ENCODE data around the gene PLXNA4.

The PLXNA4 gene

GRCh38 chr7:132435016-132435990 is 141.0 kb downstream of the PLXNA4 start:
- DNase-seq: no peak

DNA sequence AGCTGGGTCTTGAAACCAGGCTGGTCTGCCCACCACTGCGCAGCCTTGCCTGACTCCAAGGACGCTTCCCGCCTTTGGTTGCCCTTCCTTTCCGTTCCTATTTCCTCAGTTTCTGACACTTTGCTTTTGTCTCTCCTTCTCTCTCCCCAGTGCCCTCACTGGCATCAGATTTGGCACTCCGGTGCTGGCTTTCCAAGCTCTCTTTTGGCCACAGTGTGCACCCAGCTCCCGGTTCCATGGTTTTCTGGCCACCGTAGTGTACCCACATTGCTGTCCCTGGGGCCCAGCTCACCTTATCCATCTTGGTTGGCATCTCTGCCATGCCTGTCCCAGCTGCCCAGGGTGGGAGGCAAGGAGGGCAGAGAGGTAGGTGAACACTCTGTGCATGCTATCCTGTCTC is 142.2 kb downstream of the PLXNA4 start:
- no peak for DNase-seq

DNA sequence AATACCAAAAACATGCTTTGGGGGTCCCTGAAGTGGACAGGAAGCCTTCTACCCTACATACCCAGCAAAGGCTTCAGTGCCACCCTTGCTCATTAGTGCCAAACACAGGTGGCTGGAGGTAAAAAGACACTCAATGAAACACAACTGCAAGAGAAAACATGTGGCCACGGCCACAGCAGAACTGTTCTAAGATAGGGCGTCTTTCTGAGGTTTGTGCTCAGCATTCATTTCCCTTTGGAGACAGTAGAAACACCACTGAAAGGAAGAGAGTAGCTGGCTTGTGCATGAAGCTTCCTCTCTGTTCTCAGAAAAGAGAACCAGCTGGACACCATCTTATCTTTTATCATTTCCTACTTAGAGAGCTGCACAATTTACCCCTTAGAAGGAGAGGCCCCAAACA is 143.0 kb downstream of the PLXNA4 start:
- no peak for DNase-seq

- DNase-seq: no peak
These were observed 145.1 kb downstream of the PLXNA4 start for GRCh38 chr7:132430861-132431822.

DNA sequence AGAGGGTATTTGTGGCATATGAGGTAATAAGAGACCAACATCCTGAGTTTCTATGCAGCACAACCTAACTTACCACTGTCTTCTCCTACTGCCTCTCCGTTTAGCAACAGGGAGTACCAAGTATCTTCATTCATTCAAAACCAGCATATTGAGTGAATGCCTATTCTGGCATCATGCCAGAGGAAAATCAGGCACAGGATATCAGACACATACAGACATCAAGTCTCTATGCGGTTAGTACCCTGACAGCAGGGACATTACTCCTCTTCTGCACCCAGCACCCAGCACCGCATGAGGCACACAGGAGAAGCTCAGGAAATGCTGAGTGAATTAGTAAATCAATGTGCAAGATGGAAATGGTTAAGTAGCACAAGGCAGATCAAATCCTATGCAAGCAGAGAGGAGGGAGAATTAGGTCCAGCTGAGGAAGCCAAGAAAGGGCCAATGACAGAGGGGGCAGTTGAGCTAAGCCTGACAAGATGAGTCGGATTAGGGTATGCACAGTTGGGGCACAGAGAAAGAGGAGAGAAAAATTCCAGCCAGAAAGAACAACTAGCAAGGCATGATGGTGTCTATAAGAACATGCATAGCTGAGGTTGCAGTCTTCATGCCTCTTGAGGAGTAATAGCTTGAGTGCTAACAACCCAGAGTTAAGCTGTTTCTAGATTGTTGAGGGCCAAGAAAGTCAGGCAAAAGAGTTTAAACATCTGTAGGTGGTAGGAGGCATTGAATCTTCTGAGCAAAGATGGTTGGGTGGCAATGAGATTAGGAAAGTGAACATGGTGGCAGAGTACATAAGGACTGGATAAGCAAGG is 146.0 kb downstream of the PLXNA4 start:
- DNase-seq: no peak

DNA sequence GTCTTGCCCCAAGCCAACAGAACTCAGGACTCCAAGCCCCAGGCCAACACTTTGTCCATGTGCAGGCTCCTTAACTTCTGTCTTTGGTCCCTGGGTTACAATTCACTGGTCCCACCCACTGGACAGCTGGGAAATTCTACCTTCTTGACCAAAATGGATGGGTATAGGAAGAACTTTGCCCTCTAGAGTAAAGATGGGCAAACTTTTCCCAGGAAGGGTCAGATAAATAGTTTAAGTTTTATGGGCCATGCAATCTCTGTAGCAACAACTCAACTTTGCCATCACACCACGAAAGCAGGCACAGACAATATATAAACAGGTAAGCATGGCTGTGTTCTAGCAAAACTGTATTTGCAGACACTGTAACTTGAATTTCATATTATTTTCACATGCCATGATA is 147.1 kb downstream of the PLXNA4 start:
- DNase-seq: no peak

- DNase-seq: no peak
These were observed 147.9 kb downstream of the PLXNA4 start for GRCh38 chr7:132428247-132428919.

DNA sequence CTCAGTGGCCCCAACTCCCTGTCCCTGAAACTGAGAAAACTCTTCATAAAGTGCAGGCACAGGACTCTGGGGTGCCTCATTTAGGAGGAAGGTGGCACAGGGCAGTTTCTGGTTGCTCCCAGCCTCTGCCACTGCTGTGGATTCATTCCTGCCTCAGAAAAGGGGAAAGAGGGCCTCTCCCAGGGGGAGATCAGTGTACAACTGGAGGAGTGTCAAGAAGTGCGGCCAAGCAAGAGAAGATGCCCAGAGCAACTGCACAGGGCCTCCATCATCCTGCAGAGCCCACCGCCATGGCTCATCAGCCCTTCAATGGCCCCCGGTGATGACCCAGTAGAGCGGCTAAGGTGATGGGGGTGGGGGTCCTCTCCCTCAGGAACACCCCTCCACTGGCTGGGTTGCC is 150.3 kb downstream of the PLXNA4 start:
- DNase-seq: no peak

GRCh38 chr7:132424821-132425724 is 151.2 kb downstream of the PLXNA4 start:
- DNase-seq: no peak

DNA sequence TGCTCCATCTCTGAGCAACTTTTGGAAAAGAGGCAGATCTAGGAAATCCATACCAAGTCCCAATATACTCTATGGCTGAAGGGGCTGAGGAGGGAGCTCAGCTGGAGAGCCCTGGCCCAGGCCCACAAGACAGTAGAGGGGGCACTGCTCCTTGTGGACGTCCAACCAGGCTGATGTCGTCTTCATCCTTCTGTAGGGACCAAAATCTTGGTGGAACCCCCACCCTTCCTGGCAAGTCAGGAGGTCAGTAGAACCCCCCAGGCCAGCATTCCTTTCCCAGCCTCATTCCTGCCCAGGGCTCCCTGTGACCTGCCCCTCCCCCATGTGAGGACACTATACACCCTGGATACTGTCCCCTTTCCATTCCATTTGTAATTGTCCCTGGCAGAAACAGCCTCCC is 152.0 kb downstream of the PLXNA4 start:
- no peak for DNase-seq

GRCh38 chr7:132423594-132424200 is 152.6 kb downstream of the PLXNA4 start:
- no peak for DNase-seq

DNA sequence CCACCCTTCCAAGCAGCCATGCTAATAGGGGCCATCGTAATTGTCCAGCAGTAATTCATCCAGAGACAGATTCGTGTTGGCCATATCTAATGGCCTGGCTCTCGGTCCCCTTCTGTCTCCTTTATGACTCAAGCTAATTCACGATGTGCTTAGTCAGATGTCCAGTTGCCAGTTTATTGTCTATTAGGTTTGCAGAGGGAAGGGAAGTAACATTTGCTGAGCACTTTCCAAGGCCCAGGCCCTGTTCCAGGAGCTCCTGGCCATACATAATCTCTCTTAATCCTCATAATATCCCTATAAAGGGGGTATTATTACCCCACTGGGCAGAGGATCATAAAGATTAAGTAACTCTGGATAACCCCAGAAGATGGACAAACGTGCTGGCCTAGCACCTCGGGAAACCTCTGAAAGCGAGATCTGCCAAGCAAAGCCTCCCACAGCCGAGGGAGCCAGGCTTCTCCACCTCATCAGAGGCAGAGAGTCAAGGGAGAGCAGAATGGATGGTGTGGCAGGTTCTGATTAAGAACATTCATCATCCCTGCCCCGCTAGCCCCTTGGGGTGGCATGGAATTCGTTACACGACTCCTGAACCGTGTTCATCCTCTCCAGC is 153.7 kb downstream of the PLXNA4 start:
- DNase-seq: no peak

DNA sequence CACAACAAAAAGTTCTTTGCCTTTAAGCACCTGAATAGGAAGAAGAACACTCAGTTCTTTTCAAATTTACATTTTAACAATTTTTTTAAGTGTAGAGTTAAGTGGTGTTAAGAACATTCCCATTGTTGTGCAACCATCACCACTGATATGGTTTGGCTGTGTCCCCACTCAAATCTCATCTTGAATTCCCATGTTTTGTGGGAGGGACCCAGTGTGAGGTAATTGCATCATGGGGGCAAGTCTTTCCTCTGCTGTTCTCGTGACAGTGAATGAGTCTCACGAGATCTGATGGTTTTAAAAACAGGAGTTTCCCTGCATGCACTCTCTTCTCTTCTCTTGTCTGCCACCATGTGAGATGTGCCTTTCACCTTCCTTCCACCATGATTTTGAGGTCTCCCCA is 155.7 kb downstream of the PLXNA4 start:
- DNase-seq: no peak

DNA sequence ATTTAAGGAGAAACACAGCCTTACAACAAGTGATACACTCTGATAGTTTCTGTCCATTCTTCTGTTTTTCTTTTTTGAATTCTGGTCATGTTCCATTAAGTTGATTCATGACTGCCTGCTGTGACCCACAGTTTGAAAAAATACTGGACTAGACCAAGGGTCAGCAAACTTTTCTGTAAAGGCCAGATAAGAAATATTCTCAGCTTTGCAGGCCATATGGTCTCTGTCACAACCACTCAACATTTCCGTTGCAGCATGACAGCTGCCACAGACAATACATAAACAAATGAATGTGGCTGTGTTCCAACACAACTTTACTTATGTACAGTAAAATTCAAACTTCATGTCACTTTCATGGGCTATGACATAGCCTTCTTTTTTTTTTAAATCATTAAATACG is 156.7 kb downstream of the PLXNA4 start:
- no peak for DNase-seq

DNA sequence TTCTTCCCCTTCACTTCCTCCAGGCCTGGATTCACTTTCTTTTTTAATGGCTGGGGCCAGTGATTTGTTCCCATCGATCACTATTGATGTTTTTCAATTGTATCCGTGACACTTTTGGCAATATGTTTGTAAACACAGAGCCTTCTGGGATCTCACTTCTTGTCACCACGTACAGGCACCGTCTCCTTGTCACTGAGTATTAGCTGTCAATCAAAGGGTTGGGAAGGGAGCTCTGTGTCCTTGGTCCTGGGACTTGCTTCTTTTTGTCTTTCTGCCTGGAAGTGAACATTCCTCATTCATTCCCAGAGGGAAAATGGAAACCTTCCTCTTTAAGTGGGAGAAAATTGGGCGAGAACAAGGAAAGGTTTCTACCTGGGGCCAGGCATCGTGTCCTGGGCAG is 157.4 kb downstream of the PLXNA4 start:
- no peak for DNase-seq

- DNase-seq: no peak
These were observed 159.0 kb downstream of the PLXNA4 start for GRCh38 chr7:132417103-132417906.

DNA sequence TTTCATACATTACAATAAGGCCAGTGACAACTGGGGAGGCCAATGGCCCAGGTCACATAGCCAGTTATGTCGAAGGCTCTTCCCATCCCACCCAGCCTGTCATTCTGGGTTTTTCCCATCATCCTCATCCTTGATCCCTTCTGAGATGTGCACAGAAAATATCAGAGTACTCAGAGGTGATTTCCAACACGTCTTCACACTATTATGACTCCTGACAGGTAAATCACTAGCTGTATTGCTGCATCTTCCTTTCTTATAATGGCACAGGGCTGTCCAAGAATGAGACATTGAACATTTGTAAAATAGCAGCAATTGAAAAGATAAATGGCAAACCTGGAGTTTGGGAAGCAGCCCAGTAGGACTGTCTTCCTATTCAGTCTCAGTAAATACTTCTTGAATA is 159.9 kb downstream of the PLXNA4 start:
- DNase-seq: no peak

DNA sequence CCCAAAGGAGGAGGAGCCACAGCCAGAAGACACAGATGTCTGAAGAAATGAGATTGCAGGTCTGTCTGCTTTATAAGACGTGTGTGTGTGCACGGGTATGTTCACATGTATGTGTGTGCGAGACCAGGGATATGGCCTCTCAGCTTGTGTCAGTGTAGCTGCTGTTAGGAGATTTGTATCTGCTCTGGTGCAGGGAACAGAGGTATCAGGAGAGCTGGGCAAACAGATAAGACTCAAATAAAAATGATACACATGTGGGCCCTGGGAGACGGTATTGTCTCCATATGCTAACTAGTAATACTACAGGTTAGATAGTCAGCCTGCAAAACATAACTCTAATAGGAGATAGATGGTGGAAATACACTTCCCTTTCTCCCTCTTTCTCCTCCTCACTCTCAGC is 161.0 kb downstream of the PLXNA4 start:
- DNase-seq: no peak

GRCh38 chr7:132414857-132415256 is 161.4 kb downstream of the PLXNA4 start:
- DNase-seq: no peak
